ENCODE measurements around the gene AKAP9.

Gene AKAP9

GRCh38 chr7:92150450-92151017, 209.9 kb downstream of the AKAP9 start:
- Histone ChIP-seq H3K4me3 (ENCODE audit: low read depth, low read length) (no peak overlapping the region), H3K27me3 (ENCODE audit: control insufficient read depth, insufficient read depth, low read length) (no peaks in the 10 kb centered on the region), H3K27ac (ENCODE audit: low read depth, low read length) (no peak overlapping the region), H3K36me3 (ENCODE audit: control insufficient read depth, insufficient read depth, low read length) (no peaks in the 10 kb centered on the region), H3K4me1 (ENCODE audit: control insufficient read depth, insufficient read depth, low read length) (no peaks in the 10 kb centered on the region), H3K9me3 (ENCODE audit: control insufficient read depth, insufficient read depth, low read length) (no peaks in the 10 kb centered on the region), H3K9ac (ENCODE audit: low read depth, low read length) (no peak overlapping the region)

GRCh38 chr7:92155108-92155739, 214.6 kb downstream of the AKAP9 start:
- Histone ChIP-seq H3K4me3 (ENCODE audit: low read depth, low read length) (no peak overlapping the region), H3K9me3 (ENCODE audit: control insufficient read depth, insufficient read depth, low read length) (no peaks in the 10 kb centered on the region), H3K4me1 (ENCODE audit: control insufficient read depth, insufficient read depth, low read length) (no peaks in the 10 kb centered on the region), H3K27ac (ENCODE audit: low read depth, low read length) (no peak overlapping the region), H3K36me3 (ENCODE audit: control insufficient read depth, insufficient read depth, low read length) (no peaks in the 10 kb centered on the region), H3K9ac (ENCODE audit: low read depth, low read length) (no peak overlapping the region), H3K27me3 (ENCODE audit: control insufficient read depth, insufficient read depth, low read length) (no peaks in the 10 kb centered on the region)

- H3K9me3 ChIP-seq (ENCODE audit: control insufficient read depth, insufficient read depth, low read length), result no peaks in the 10 kb centered on the region
- no peaks in the 10 kb centered on the region for H3K36me3 ChIP-seq (ENCODE audit: control insufficient read depth, insufficient read depth, low read length)
- H3K27me3 ChIP-seq (ENCODE audit: control insufficient read depth, insufficient read depth, low read length), result no peaks in the 10 kb centered on the region
- H3K4me3 ChIP-seq (ENCODE audit: low read depth, low read length), result no peak overlapping the region
- H3K9ac ChIP-seq (ENCODE audit: low read depth, low read length), result no peak overlapping the region
- no peak overlapping the region for H3K27ac ChIP-seq (ENCODE audit: low read depth, low read length)
- no peaks in the 10 kb centered on the region for H3K4me1 ChIP-seq (ENCODE audit: control insufficient read depth, insufficient read depth, low read length)
Observed at GRCh38 chr7:92156990-92157389, 216.3 kb downstream of the AKAP9 start.

DNA sequence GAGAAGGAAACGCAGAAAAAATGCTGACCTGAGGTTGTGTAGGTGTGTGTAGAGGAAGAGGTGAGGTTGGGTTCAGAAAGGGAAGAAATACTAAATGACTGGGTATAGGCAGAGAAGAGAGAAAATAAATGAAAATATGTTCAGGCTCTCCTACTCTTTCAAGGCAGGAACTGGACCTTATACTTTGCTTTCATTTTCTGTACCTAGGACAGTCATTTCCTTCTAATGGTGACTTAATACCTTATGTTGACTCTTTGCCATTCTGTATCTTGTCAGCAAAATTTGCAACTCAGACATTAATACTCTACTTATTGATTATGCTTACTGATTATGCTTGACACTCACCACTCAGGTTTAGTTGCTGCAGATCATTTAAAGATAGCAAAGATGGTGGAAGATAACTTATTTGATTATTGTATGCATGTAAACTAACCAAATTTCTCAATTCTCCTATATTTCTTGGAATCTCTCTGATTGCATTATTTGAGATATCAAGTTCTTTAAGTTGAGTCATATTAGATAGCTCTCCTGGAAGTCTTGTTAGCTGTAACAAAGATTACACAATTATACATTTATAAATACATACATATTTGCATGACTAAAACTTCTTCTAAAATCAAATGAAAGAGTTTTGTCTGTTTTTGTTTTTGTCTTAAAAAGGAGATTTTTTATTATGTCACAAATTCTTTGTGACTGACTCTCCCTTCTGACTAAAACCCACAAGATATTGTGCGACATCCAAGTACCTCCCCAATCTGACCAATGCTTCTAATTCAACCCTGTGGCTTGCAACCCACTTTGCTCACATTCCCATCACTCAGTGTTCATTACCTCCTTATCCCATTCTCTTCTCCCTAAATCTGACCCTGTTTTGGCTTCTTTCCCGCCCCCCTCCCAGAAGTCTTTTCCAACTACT, 218.3 kb downstream of the AKAP9 start:
- Histone ChIP-seq H3K27ac (ENCODE audit: low read depth, low read length) (no peak overlapping the region), H3K4me3 (ENCODE audit: low read depth, low read length) (no peak overlapping the region), H3K9me3 (ENCODE audit: control insufficient read depth, insufficient read depth, low read length) (no peaks in the 10 kb centered on the region), H3K27me3 (ENCODE audit: control insufficient read depth, insufficient read depth, low read length) (no peaks in the 10 kb centered on the region), H3K9ac (ENCODE audit: low read depth, low read length) (no peak overlapping the region), H3K4me1 (ENCODE audit: control insufficient read depth, insufficient read depth, low read length) (no peaks in the 10 kb centered on the region), H3K36me3 (ENCODE audit: control insufficient read depth, insufficient read depth, low read length) (no peaks in the 10 kb centered on the region)
